HT-29 (cell line): ENCODE results near the gene ACSL6. TPM values are rescaled to one million over a fixed set of nuclear protein-coding genes. Genes with fewer than 3 reads are reported as not detected.
A peak's percentile ranks its signal among the peaks of the same experiment; 100 is the strongest.

Source experiments
- DNase-seq: peaks from one replicate; pipeline ENCODE4 v3.0.0-alpha.2; 2015; ENCODE audit warnings: low spot score
- total RNA-seq: library from RNA; depleted of rRNA; stranded (reverse); fragments of >200 nt; shearing (Covaris generic); gene quantifications from 2 replicates; pipeline ENCODE4 v1.2.3, GENCODE V29; 2014

The ACSL6 gene
- total RNA-seq, 1 experiment from 2014 or later = not detected

- DNase-seq = no peak
These were observed 6.5 kb upstream of the ACSL6 start for GRCh38 chr5:132017738-132018625.

GRCh38 chr5:132017316-132017715, 5.9 kb upstream of the ACSL6 start:
- no peak for DNase-seq

GRCh38 chr5:132016721-132017250, 5.3 kb upstream of the ACSL6 start:
- DNase-seq = no peak

- no peak for DNase-seq
These were observed 2.3 kb upstream of the ACSL6 start for GRCh38 chr5:132013711-132014110.

GRCh38 chr5:132013006-132013689, 1.7 kb upstream of the ACSL6 start:
- DNase-seq = no peak

- peak; percentile 16 for DNase-seq
These were observed 1.0 kb upstream of the ACSL6 start for GRCh38 chr5:132012371-132013005.

GRCh38 chr5:132010989-132011621, 353 bp downstream of the ACSL6 start:
- DNase-seq = no peak

- DNase-seq = no peak
These were observed 841 bp downstream of the ACSL6 start for GRCh38 chr5:132010645-132010988.

GRCh38 chr5:132009706-132010405, 1.6 kb downstream of the ACSL6 start:
- DNase-seq = no peak

- DNase-seq = no peak
These were observed 2.3 kb downstream of the ACSL6 start for GRCh38 chr5:132008961-132009680.

- DNase-seq = no peak
These were observed 3.3 kb downstream of the ACSL6 start for GRCh38 chr5:132008163-132008473.

GRCh38 chr5:132007399-132008162, 3.9 kb downstream of the ACSL6 start:
- peak; percentile 95 for DNase-seq

- DNase-seq = no peak
These were observed 4.9 kb downstream of the ACSL6 start for GRCh38 chr5:132006331-132007120.

- no peak for DNase-seq
These were observed 5.9 kb downstream of the ACSL6 start for GRCh38 chr5:132005591-132005990.

- no peak for DNase-seq
These were observed 7.5 kb downstream of the ACSL6 start for GRCh38 chr5:132003982-132004381.

GRCh38 chr5:132003170-132003744, 8.2 kb downstream of the ACSL6 start:
- DNase-seq = no peak

GRCh38 chr5:132002757-132003156, 8.7 kb downstream of the ACSL6 start:
- no peak for DNase-seq
